ENCODE results near the gene PLA2G4B. TPM values are rescaled to one million over a fixed set of nuclear protein-coding genes. Genes with fewer than 3 reads are reported as not detected.

The PLA2G4B gene
- total and polyA plus RNA-seq, 2 of the 8 experiments (the other 6 are each of a cell fraction or from before 2014, with no cell fraction given), result 4.2 to 9.2 TPM

DNA sequence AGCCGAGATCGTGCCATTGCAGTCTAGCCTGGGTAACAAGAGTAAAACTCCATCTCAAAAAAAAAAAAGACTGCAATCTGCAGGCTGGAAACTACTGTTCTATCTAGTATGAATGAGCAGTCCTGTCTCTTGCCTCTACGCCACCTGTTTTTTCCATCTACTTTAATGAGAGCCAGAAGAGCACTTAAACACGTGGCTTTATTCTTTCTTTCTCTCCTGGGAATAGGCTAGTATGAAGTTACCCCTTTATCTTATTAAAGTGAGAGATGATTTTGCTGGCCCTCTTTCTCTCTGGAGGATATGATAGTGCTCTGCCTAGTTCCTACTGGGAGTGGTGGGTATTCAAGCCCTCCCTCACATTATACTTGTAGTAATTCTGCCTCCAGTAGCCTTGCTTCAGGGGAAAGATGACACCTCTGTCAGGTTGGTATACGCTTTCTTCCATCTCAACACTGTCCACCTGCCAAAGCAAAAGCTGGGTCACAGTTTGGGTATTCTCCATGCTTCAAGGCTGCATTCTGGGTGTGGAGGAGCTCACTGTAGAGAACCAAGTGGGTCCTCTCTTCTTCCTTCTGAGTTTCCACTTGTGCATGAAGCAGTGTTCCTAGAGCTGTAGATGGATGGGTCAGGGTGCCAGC is 46.5 kb upstream of the PLA2G4B start (continued):
- TF ChIP-seq, protein P1, sequence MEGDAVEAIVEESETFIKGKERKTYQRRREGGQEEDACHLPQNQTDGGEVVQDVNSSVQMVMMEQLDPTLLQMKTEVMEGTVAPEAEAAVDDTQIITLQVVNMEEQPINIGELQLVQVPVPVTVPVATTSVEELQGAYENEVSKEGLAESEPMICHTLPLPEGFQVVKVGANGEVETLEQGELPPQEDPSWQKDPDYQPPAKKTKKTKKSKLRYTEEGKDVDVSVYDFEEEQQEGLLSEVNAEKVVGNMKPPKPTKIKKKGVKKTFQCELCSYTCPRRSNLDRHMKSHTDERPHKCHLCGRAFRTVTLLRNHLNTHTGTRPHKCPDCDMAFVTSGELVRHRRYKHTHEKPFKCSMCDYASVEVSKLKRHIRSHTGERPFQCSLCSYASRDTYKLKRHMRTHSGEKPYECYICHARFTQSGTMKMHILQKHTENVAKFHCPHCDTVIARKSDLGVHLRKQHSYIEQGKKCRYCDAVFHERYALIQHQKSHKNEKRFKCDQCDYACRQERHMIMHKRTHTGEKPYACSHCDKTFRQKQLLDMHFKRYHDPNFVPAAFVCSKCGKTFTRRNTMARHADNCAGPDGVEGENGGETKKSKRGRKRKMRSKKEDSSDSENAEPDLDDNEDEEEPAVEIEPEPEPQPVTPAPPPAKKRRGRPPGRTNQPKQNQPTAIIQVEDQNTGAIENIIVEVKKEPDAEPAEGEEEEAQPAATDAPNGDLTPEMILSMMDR (IDR thresholded peaks at IDR 0.05; ENCODE audit: control extremely low read depth in 1 of 3, insufficient read depth in 1 of 3, low read depth in 1 of 3, low read length in 3 of 3), result no peak
- TF ChIP-seq CREB1 (IDR thresholded peaks at IDR 0.05) (no peak), SAP30 (IDR thresholded peaks at IDR 0.05; ENCODE audit: insufficient read depth, insufficient replicate concordance, low read length) (no peak), JUND (IDR thresholded peaks at IDR 0.05; ENCODE audit: low read length) (no peak), GABPA (IDR thresholded peaks at IDR 0.05; ENCODE audit: borderline replicate concordance, insufficient read depth, low read length) (no peak), POLR2A (IDR thresholded peaks at IDR 0.05; ENCODE audit: control extremely low read depth in 1 of 2, low read depth in 2 of 2, low read length in 2 of 2) (no peak), GTF2F1 (IDR thresholded peaks at IDR 0.05; ENCODE audit: borderline replicate concordance, low read depth, low read length) (no peak), BRCA1 (IDR thresholded peaks at IDR 0.05; ENCODE audit: low read depth, low read length) (no peak), NRF1 (IDR thresholded peaks at IDR 0.05; ENCODE audit: low read depth, low read length) (no peak), KDM4A (IDR thresholded peaks at IDR 0.05; ENCODE audit: low read depth, low read length, severe bottlenecking) (no peak), EP300 (IDR thresholded peaks at IDR 0.05; ENCODE audit: borderline replicate concordance in 1 of 2, low read depth in 2 of 2, low read length in 2 of 2) (no peak), SIX5 (IDR thresholded peaks at IDR 0.05; ENCODE audit: low read depth, low read length) (no peak)
- TF ChIP-seq, protein P2, sequence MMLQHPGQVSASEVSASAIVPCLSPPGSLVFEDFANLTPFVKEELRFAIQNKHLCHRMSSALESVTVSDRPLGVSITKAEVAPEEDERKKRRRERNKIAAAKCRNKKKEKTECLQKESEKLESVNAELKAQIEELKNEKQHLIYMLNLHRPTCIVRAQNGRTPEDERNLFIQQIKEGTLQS (IDR thresholded peaks at IDR 0.05; ENCODE audit: insufficient read depth, low read depth, low read length), result no peak
